HepG2 (cell line): ENCODE measurements around the gene MYO7A. TPM values are rescaled to one million over a fixed set of nuclear protein-coding genes. Genes with fewer than 3 reads are reported as not detected.
A peak's percentile ranks its signal among the peaks of the same experiment; 100 is the strongest.

Source experiments
- ATAC-seq: fragments of 200-7000 bp; cut with Tn5 transposase; 3 replicates; pipeline ENCODE4 v1.9.1; 2020; ENCODE audit warnings: mild to moderate bottlenecking, moderate library complexity
- BruUV-seq: library from RNA; stranded (reverse); fragments of 400-500 nt; replicated peaks from 2 replicates; lab custom pipeline; 2021; lab: Mats Ljungman, UMichigan
- CTCF ChIA-PET: fragments of 300-600 bp; formaldehyde crosslinking; extraction: SDS; loops from one replicate; lab custom pipeline; 2021; ENCODE audit warnings: low total read pairs, inconsistent platforms, low intra/inter-chr PET ratio; lab: Yijun Ruan, JAX
- POLR2A ChIA-PET: fragments of 350-600 bp; sonication (Branson Sonifier 250); formaldehyde crosslinking; loops from one replicate; lab custom pipeline; 2020; ENCODE audit warnings: antibody characterized with exemption, inconsistent platforms; lab: Yijun Ruan, JAX
- DNase-seq: peaks from one replicate; pipeline ENCODE4 v3.0.0-alpha.2; 2015; ENCODE audit warnings: low spot score
- FAIRE-seq: peaks from 3 replicates; lab custom pipeline; 2011; peaks lifted over from hg19 to GRCh38; lab: Jason Lieb, UNC
- H2AFZ ChIP-seq: one replicate; pipeline ENCODE4 v1.6.1; 2011; ENCODE audit warnings: low read length, inconsistent platforms
- H3K27ac ChIP-seq: fragments of 300-600 bp; 3 replicates; pipeline ENCODE4 v1.8.0; 2011; ENCODE audit warnings: mixed run types, mild to moderate bottlenecking, mixed read lengths, low read length, inconsistent platforms; ENCODE audit not compliant: insufficient read depth; ENCODE audit errors: extremely low read length
- H3K27me3 ChIP-seq, 2 experiments: fragments of 200-600 bp in 1 of 2; 2 replicates in 1 of 2; 3 replicates in 1 of 2; pipeline versions ENCODE4 v1.6.0 to v1.8.0; 2011; ENCODE audit warnings: low read length in 2 of 2, mild to moderate bottlenecking in 2 of 2, moderate library complexity in 2 of 2, inconsistent platforms in 1 of 2; ENCODE audit not compliant: insufficient read depth in 2 of 2, control insufficient read depth in 1 of 2
- H3K36me3 ChIP-seq, 2 experiments: fragments of 200-600 bp in 1 of 2; replicated peaks in 1 of 2; 2 replicates in 1 of 2; 3 replicates in 1 of 2; pipeline versions ENCODE4 v1.5.1 to v1.8.0; 2011; ENCODE audit warnings: low read length in 2 of 2, inconsistent platforms in 1 of 2; ENCODE audit not compliant: insufficient read depth in 2 of 2, control insufficient read depth in 1 of 2
- H3K4me1 ChIP-seq: 2 replicates; pipeline ENCODE4 v1.5.1; 2012; ENCODE audit warnings: low read length, inconsistent platforms; ENCODE audit not compliant: insufficient read depth
- H3K4me2 ChIP-seq: 2 replicates; pipeline ENCODE4 v1.6.0; 2011; ENCODE audit warnings: low read depth, low read length, inconsistent platforms
- H3K4me3 ChIP-seq, 3 experiments: fragments of 200-600 bp in 1 of 3; sonication (generic), shearing (Covaris generic) in 1 of 3; replicated peaks in 1 of 3; 2 replicates each; pipeline ENCODE4 v1.5.1; 2011 to 2016; ENCODE audit warnings: low read length in 3 of 3, inconsistent platforms in 2 of 3, low read depth in 2 of 3, mild to moderate bottlenecking in 2 of 3, control low read depth in 1 of 3, mixed read lengths in 1 of 3; ENCODE audit not compliant: insufficient read depth in 1 of 3
- H3K79me2 ChIP-seq: one replicate; pipeline ENCODE4 v1.6.1; 2011; ENCODE audit warnings: low read length, inconsistent platforms; ENCODE audit not compliant: insufficient read depth
- H3K9ac ChIP-seq: 2 replicates; pipeline ENCODE4 v1.6.0; 2011; ENCODE audit warnings: mild to moderate bottlenecking, low read depth, low read length, inconsistent platforms; ENCODE audit not compliant: insufficient read depth
- H3K9me3 ChIP-seq: 2 replicates; pipeline ENCODE4 v1.5.1; 2012; ENCODE audit warnings: mild to moderate bottlenecking, low read length
- H4K20me1 ChIP-seq: 2 replicates; pipeline ENCODE4 v1.6.0; 2011; ENCODE audit warnings: inconsistent platforms, mild to moderate bottlenecking, low read length, moderate library complexity; ENCODE audit not compliant: insufficient read depth
- EED ChIP-seq: sonication (generic); formaldehyde crosslinking; IDR thresholded peaks from 2 replicates; pipeline ENCODE4 v1.5.0; 2020; ENCODE audit warnings: mild to moderate bottlenecking, missing genetic modification reagents
- FOXA1 ChIP-seq, 2 experiments: fragments of 450-650 bp in 1 of 2; sonication (generic) in 1 of 2; formaldehyde crosslinking in 1 of 2; IDR thresholded peaks; 2 replicates each; pipeline versions ENCODE4 v1.4.0 to v1.6.1; 2016 to 2020; ENCODE audit warnings: missing genetic modification reagents in 1 of 2
- HIC2 ChIP-seq: sonication (generic); formaldehyde crosslinking; IDR thresholded peaks from 2 replicates; pipeline ENCODE4 v1.9.0; 2022; ENCODE audit warnings: low read depth, missing genetic modification reagents
- ISL2 ChIP-seq: sonication (generic); formaldehyde crosslinking; IDR thresholded peaks from 2 replicates; pipeline ENCODE4 v1.5.0; 2020; ENCODE audit warnings: missing genetic modification reagents
- JDP2 ChIP-seq: sonication (generic); formaldehyde crosslinking; IDR thresholded peaks from 2 replicates; pipeline ENCODE4 v1.8.1; 2022; ENCODE audit warnings: missing genetic modification reagents, borderline replicate concordance
- MAFG ChIP-seq: sonication (generic); formaldehyde crosslinking; IDR thresholded peaks from 2 replicates; pipeline ENCODE4 v1.5.1; 2020; ENCODE audit warnings: mild to moderate bottlenecking, missing genetic modification reagents
- MLXIP ChIP-seq: sonication (generic); formaldehyde crosslinking; IDR thresholded peaks from 2 replicates; pipeline ENCODE4 v1.9.0; 2021; ENCODE audit warnings: missing genetic modification reagents, borderline replicate concordance
- NCOA2 ChIP-seq: sonication (generic); formaldehyde crosslinking; IDR thresholded peaks from 2 replicates; pipeline ENCODE4 v1.8.0; 2022; ENCODE audit warnings: inconsistent platforms
- PITX1 ChIP-seq: sonication (generic); formaldehyde crosslinking; IDR thresholded peaks from 2 replicates; pipeline ENCODE4 v1.5.1; 2020; ENCODE audit warnings: mild to moderate bottlenecking, missing genetic modification reagents
- RARA ChIP-seq: IDR thresholded peaks from 2 replicates; pipeline ENCODE4 v1.6.1; 2016; ENCODE audit warnings: missing genetic modification reagents, missing compliant biosample characterization
- RFXANK ChIP-seq: IDR thresholded peaks from 2 replicates; pipeline ENCODE4 v1.6.1; 2016
- SMARCC2 ChIP-seq: fragments of 450-650 bp; IDR thresholded peaks from 2 replicates; pipeline ENCODE4 v1.6.1; 2017; ENCODE audit warnings: antibody characterized with exemption, mild to moderate bottlenecking
- SOX5 ChIP-seq: IDR thresholded peaks from 2 replicates; pipeline ENCODE4 v1.6.1; 2016; ENCODE audit warnings: borderline replicate concordance
- TEAD3 ChIP-seq: optimal IDR thresholded peaks from 2 replicates; pipeline ENCODE3; 2016; ENCODE audit warnings: borderline replicate concordance
- TMF1 ChIP-seq: sonication (generic); formaldehyde crosslinking; IDR thresholded peaks from 2 replicates; pipeline ENCODE4 v1.8.1; 2022; ENCODE audit warnings: low read depth, missing genetic modification reagents
- WIZ ChIP-seq: sonication (generic); formaldehyde crosslinking; IDR thresholded peaks from 2 replicates; pipeline ENCODE4 v1.5.1; 2020; ENCODE audit warnings: mild to moderate bottlenecking, missing genetic modification reagents
- ZBTB21 ChIP-seq: sonication (generic); formaldehyde crosslinking; IDR thresholded peaks from 2 replicates; pipeline ENCODE4 v1.4.0; 2020; ENCODE audit warnings: missing genetic modification reagents
- ZBTB26 ChIP-seq: IDR thresholded peaks from 2 replicates; pipeline ENCODE4 v1.6.1; 2016; ENCODE audit warnings: missing compliant biosample characterization, missing genetic modification reagents, borderline replicate concordance
- ZNF30 ChIP-seq: sonication (generic); formaldehyde crosslinking; IDR thresholded peaks from 2 replicates; pipeline ENCODE4 v1.5.0; 2020; ENCODE audit warnings: mild to moderate bottlenecking, missing genetic modification reagents
- ZNF766 ChIP-seq: sonication (generic); formaldehyde crosslinking; IDR thresholded peaks from 2 replicates; pipeline ENCODE4 v1.5.0; 2020; ENCODE audit warnings: missing genetic modification reagents, borderline replicate concordance
- WGBS: methylation state at CpG from one replicate; pipeline ENCODE4 v1.1.6; 2017; ENCODE audit warnings: low lambda C conversion rate; 5-methylcytosine and 5-hydroxymethylcytosine counted together
- in situ Hi-C: cut with HindIII; loops from 2 replicates; pipeline ENCODE4 v1.10.0; 2017; ENCODE audit warnings: low pct_unique_long_range_greater_than_20kb; ENCODE audit not compliant: extremely low pct_ligation_motif_present
- intact Hi-C: fragments of 100-400 bp; cut with micrococcal nuclease; formaldehyde crosslinking; loops from one replicate; pipeline ENCODE4 v1.10.0; 2022; ENCODE audit not compliant: unreplicated experiment
- polyA plus RNA-seq, 8 experiments: library from polyadenylated mRNA; depleted of rRNA in 3 of 8; stranded (reverse) in 7 of 8; unstranded in 1 of 8; fragments of >200 nt; fragmentation: Illumina TruSeq in 4 of 8; extraction: Trizol in 4 of 8; gene quantifications; 2 replicates each; pipeline versions ENCODE4 v1.2.1 to v1.2.3, GENCODE V29; 2011 to 2016; ENCODE audit warnings: low read depth in 4 of 8, missing spikeins in 1 of 8, mixed read lengths in 1 of 8; ENCODE audit not compliant: insufficient read depth in 1 of 8
- total RNA-seq, 5 experiments: library from RNA; depleted of rRNA; stranded (reverse); fragments of >200 nt; fragmentation: Illumina TruSeq; extraction: Trizol; gene quantifications; 2 replicates each; pipeline ENCODE4 v1.2.3, GENCODE V29; 2016; ENCODE audit warnings: low read depth in 1 of 5

MYO7A gene
- total and polyA plus RNA-seq, 2 of the 13 experiments (the other 11 are each of a cell fraction or from before 2014, with no cell fraction given): 7.5 to 10.0 TPM

GRCh38 chr11:77130763-77131513 lies 2.9 kb downstream of the MYO7A start:
- Histone ChIP-seq H3K9me3 (no peaks in the 10 kb centered on the region), H4K20me1 (no peaks in the 10 kb centered on the region), H3K4me3 (peak overlapping the region in 2 of 3 experiments; percentile 24 to 80; a peak in 3 of 6 replicates), H3K9ac (peak overlapping the region; percentile 55), H3K27ac (peak overlapping the region; percentile 64), H2AFZ (no peak overlapping the region), H3K4me2 (peak overlapping the region; percentile 100), H3K4me1 (peaks cover 58% of the 10 kb centered on the region), H3K36me3 (no peaks in the 10 kb centered on the region), H3K27me3 (peaks cover 0 to 7% of the 10 kb centered on the region in 2 experiments; a peak in 1 of 5 replicates), H3K79me2 (no peaks in the 10 kb centered on the region)
- FAIRE-seq (peak; percentile 34), DNase-seq (peak; percentile 82), ATAC-seq (peak; percentile 57)
- in situ Hi-C loops: no loop called here
- BruUV-seq: no TSS peak
- intact Hi-C loops: loop anchor here (1.0 kb wide), 1 partner anchor 41 kb away; no protein-coding TSS in a partner anchor
- ChIA-PET CTCF (no interaction called here), POLR2A (interaction anchor here (0.8 to 3.5 kb wide), 6 partner anchors 9 to 43 kb away, joined by 3 to 18 read pairs (median 4); no protein-coding TSS in a partner anchor)
- WGBS: 0% methylated on average over 2 of the region's 9 CpGs
- no peak for TF ChIP-seq ZBTB26 (CRISPR knock-in tag)
- peak; percentile 46; the same call in 1 of the 2 replicates for TF ChIP-seq NCOA2 (CRISPR knock-in tag)
- TF ChIP-seq RFXANK (CRISPR knock-in tag): no peak
- no peak; the same call in 1 of the 2 replicates for TF ChIP-seq TMF1 (CRISPR knock-in tag)
- no peak for TF ChIP-seq FOXA1 (IDR thresholded peaks at IDR 0.05)
- TF ChIP-seq FOXA1 (CRISPR knock-in tag; IDR thresholded peaks at IDR 0.05): peak; percentile 84
- TF ChIP-seq SMARCC2: no peak
- no peak for TF ChIP-seq MAFG (CRISPR knock-in tag)
- peak; percentile 33; the same call in 1 of the 2 replicates for TF ChIP-seq SOX5 (CRISPR knock-in tag)
- no peak for TF ChIP-seq ISL2 (CRISPR knock-in tag)
- peak; percentile 72; the same call in 1 of the 2 replicates for TF ChIP-seq PITX1
- no peak for TF ChIP-seq ZNF30
- TF ChIP-seq TEAD3 (CRISPR knock-in tag): peak; percentile 98
- no peak for TF ChIP-seq EED (CRISPR knock-in tag)
- 0 out of 2 replicates have a peak, but pooled peaks have one; percentile 39 for TF ChIP-seq WIZ (CRISPR knock-in tag)
- peak; percentile 78 for TF ChIP-seq RARA
- peak; percentile 64; the same call in 1 of the 2 replicates for TF ChIP-seq HIC2
- TF ChIP-seq JDP2 (CRISPR knock-in tag): no peak
- no peak for TF ChIP-seq ZBTB21 (CRISPR knock-in tag)
- no peak for TF ChIP-seq MLXIP (CRISPR knock-in tag)
- TF ChIP-seq ZNF766 (CRISPR knock-in tag): no peak
